ENCODE measurements around the gene ATMIN. TPM values are rescaled to one million over a fixed set of nuclear protein-coding genes. Genes with fewer than 3 reads are reported as not detected.

ATMIN gene
- total RNA-seq, 1 donor from 2014 or later, result 95.0 TPM

GRCh38 chr16:81001330-81001729, 34.3 kb upstream of the ATMIN start:
- Mint-ChIP-seq H3K27me3 (ENCODE audit: insufficient read depth, low read depth) (no peaks in the 10 kb centered on the region), H3K36me3 (peaks cover 14% of the 10 kb centered on the region), H3K4me1 (peaks cover 16% of the 10 kb centered on the region), H3K27ac (no peak overlapping the region), H3K4me3 (no peak overlapping the region), H3K9me3 (peaks cover 4% of the 10 kb centered on the region)
- H3K36me3 ChIP-seq, result no peaks in the 10 kb centered on the region
- H2AFZ ChIP-seq (replicated peaks), result no peak overlapping the region
- TF ChIP-seq EZH2 (IDR thresholded peaks at IDR 0.05) (no peak), CTCF (IDR thresholded peaks at IDR 0.05) (no peak), EZH2phosphoT487 (IDR thresholded peaks at IDR 0.05) (no peak)
- H3K4me3 ChIP-seq, result no peak overlapping the region
- no peaks in the 10 kb centered on the region for H3K27me3 ChIP-seq
- no peaks in the 10 kb centered on the region for H3F3A ChIP-seq (ENCODE audit: low read depth)
- no peak for DNase-seq (ENCODE audit: low spot score)
- H3K79me2 ChIP-seq (ENCODE audit: low read depth), result peaks cover 98% of the 10 kb centered on the region
- no peak overlapping the region for H3K27ac ChIP-seq
- peaks cover 19% of the 10 kb centered on the region for H4K20me1 ChIP-seq (ENCODE audit: low read depth)
- no peaks in the 10 kb centered on the region for H3K9me3 ChIP-seq (ENCODE audit: low read depth)
- H3K4me2 ChIP-seq, result no peak overlapping the region
- H3K9ac ChIP-seq, result no peak overlapping the region
- peaks cover 11% of the 10 kb centered on the region for H3K4me1 ChIP-seq

- H3K9me3 ChIP-seq (ENCODE audit: low read depth), result no peaks in the 10 kb centered on the region
- H2AFZ ChIP-seq (replicated peaks), result no peak overlapping the region
- H4K20me1 ChIP-seq (ENCODE audit: low read depth), result peaks cover 23% of the 10 kb centered on the region
- H3K9me3 Mint-ChIP-seq, result peaks cover 4% of the 10 kb centered on the region
- H3F3A ChIP-seq (ENCODE audit: low read depth), result peaks cover 10% of the 10 kb centered on the region
- peaks cover 13% of the 10 kb centered on the region for H3K4me1 ChIP-seq
- peaks cover 12% of the 10 kb centered on the region for H3K36me3 Mint-ChIP-seq
- no peak for DNase-seq (ENCODE audit: low spot score)
- TF ChIP-seq EZH2phosphoT487 (IDR thresholded peaks at IDR 0.05), result no peak
- no peak for TF ChIP-seq EZH2 (IDR thresholded peaks at IDR 0.05)
- no peak for TF ChIP-seq CTCF (IDR thresholded peaks at IDR 0.05)
- H3K9ac ChIP-seq, result no peak overlapping the region
- H3K27me3 Mint-ChIP-seq (ENCODE audit: insufficient read depth, low read depth), result peaks cover 3% of the 10 kb centered on the region
- H3K79me2 ChIP-seq (ENCODE audit: low read depth), result peaks cover 92% of the 10 kb centered on the region
- H3K27ac Mint-ChIP-seq, result no peak overlapping the region
- H3K36me3 ChIP-seq, result no peaks in the 10 kb centered on the region
- H3K4me3 Mint-ChIP-seq, result no peak overlapping the region
- H3K4me2 ChIP-seq, result no peak overlapping the region
- no peaks in the 10 kb centered on the region for H3K27me3 ChIP-seq
- H3K4me3 ChIP-seq, result no peak overlapping the region
- H3K4me1 Mint-ChIP-seq, result peaks cover 22% of the 10 kb centered on the region
- no peak overlapping the region for H3K27ac ChIP-seq
Measured at GRCh38 chr16:81003064-81003463, 32.6 kb upstream of the ATMIN start.

- Histone ChIP-seq H3K4me1 (peaks cover 17% of the 10 kb centered on the region), H3K9me3 (ENCODE audit: low read depth) (no peaks in the 10 kb centered on the region), H3K4me3 (no peak overlapping the region), H3K79me2 (ENCODE audit: low read depth) (peaks cover 92% of the 10 kb centered on the region), H3K36me3 (no peaks in the 10 kb centered on the region), H2AFZ (replicated peaks) (no peak overlapping the region), H3K27ac (no peak overlapping the region), H3F3A (ENCODE audit: low read depth) (peaks cover 10% of the 10 kb centered on the region), H3K4me2 (peak overlapping the region; percentile 79), H4K20me1 (ENCODE audit: low read depth) (peaks cover 30% of the 10 kb centered on the region), H3K9ac (no peak overlapping the region), H3K27me3 (no peaks in the 10 kb centered on the region)
- Mint-ChIP-seq H3K4me3 (no peak overlapping the region), H3K4me1 (peaks cover 28% of the 10 kb centered on the region), H3K27me3 (ENCODE audit: insufficient read depth, low read depth) (peaks cover 3% of the 10 kb centered on the region), H3K36me3 (peaks cover 10% of the 10 kb centered on the region), H3K27ac (no peak overlapping the region), H3K9me3 (peaks cover 4% of the 10 kb centered on the region)
- no peak for TF ChIP-seq EZH2 (IDR thresholded peaks at IDR 0.05)
- no peak for DNase-seq (ENCODE audit: low spot score)
Measured at GRCh38 chr16:81003610-81004460, 31.8 kb upstream of the ATMIN start.

Measured in neural progenitor cell (in vitro differentiated cells).